Kidney glomerular epithelial cell (primary cell): ENCODE data around the gene RAB11FIP3.
A peak's percentile ranks its signal among the peaks of the same experiment; 100 is the strongest.
"Not testable (repeated sequence)": the region's sequence is repeated elsewhere in the genome, so short reads cannot be mapped to it uniquely, and the experiment has no call there.

Experiments
- DNase-seq: peaks from one replicate; lab custom pipeline; 2025; lab: John Stamatoyannopoulos, UW

The RAB11FIP3 gene

GRCh38 chr16:467249-467871, 41.9 kb downstream of the RAB11FIP3 start:
- DNase-seq = not testable (repeated sequence)

- DNase-seq = no peak
Observed at GRCh38 chr16:468068-468821, 42.8 kb downstream of the RAB11FIP3 start.

- not testable (repeated sequence) for DNase-seq
Observed at GRCh38 chr16:469459-469858, 44.0 kb downstream of the RAB11FIP3 start.

GRCh38 chr16:470418-470817, 45.0 kb downstream of the RAB11FIP3 start:
- no peak for DNase-seq

GRCh38 chr16:471353-472198, 46.1 kb downstream of the RAB11FIP3 start:
- DNase-seq = peak; percentile 81

GRCh38 chr16:472199-472504, 46.7 kb downstream of the RAB11FIP3 start:
- no peak for DNase-seq

- no peak for DNase-seq
Observed at GRCh38 chr16:473046-474043, 47.9 kb downstream of the RAB11FIP3 start.

- DNase-seq = peak; percentile 37
Observed at GRCh38 chr16:474420-475122, 49.1 kb downstream of the RAB11FIP3 start.

- DNase-seq = no peak
Observed at GRCh38 chr16:476039-476438, 50.6 kb downstream of the RAB11FIP3 start.

- DNase-seq = peak; percentile 80
Observed at GRCh38 chr16:477301-478157, 52.1 kb downstream of the RAB11FIP3 start.

- DNase-seq = not testable (repeated sequence)
Observed at GRCh38 chr16:478287-478686, 52.8 kb downstream of the RAB11FIP3 start.

GRCh38 chr16:482468-483185, 57.2 kb downstream of the RAB11FIP3 start:
- DNase-seq = no peak

GRCh38 chr16:483341-484075, 58.1 kb downstream of the RAB11FIP3 start:
- DNase-seq = no peak

- no peak for DNase-seq
Observed at GRCh38 chr16:489606-490005, 64.2 kb downstream of the RAB11FIP3 start.

GRCh38 chr16:490768-491167, 65.3 kb downstream of the RAB11FIP3 start:
- no peak for DNase-seq

GRCh38 chr16:491220-491919, 65.9 kb downstream of the RAB11FIP3 start:
- no peak for DNase-seq

GRCh38 chr16:492211-492875, 66.9 kb downstream of the RAB11FIP3 start:
- DNase-seq = no peak
